Suprapubic skin (tissue), 4 donors: Measurements from ENCODE around the gene TMTC2.

Source experiments
- CTCF ChIP-seq, 2 donors: fragments of 200-600 bp in 1 of 2; fragments of 450-650 bp in 1 of 2; sonication (generic) in 1 of 2; IDR thresholded peaks; one replicate each; pipeline ENCODE4 v1.5.1; 2016 to 2019; ENCODE audit warnings: antibody characterized with exemption in 2 of 2, mild to moderate bottlenecking in 1 of 2, moderate library complexity in 1 of 2
- EP300 ChIP-seq: sonication (generic); formaldehyde crosslinking; IDR thresholded peaks from one replicate; pipeline ENCODE4 v1.6.1; 2017; ENCODE audit warnings: antibody characterized with exemption
- POLR2A ChIP-seq, 2 donors: fragments of 450-650 bp; IDR thresholded peaks; one replicate each; pipeline ENCODE4 v1.6.1; 2017; ENCODE audit warnings: antibody characterized with exemption in 2 of 2, mild to moderate bottlenecking in 2 of 2, moderate library complexity in 2 of 2
- POLR2AphosphoS5 ChIP-seq, 3 donors: sonication (generic); formaldehyde crosslinking; IDR thresholded peaks; one replicate each; pipeline ENCODE4 v1.6.1; 2017; ENCODE audit warnings: antibody characterized with exemption in 3 of 3

GRCh38 chr12:82826505-82826904, 139.8 kb downstream of the TMTC2 start:
- TF ChIP-seq CTCF (IDR thresholded peaks at IDR 0.05): no peak
- no peak for TF ChIP-seq EP300
- no peak for TF ChIP-seq POLR2AphosphoS5 (IDR thresholded peaks at IDR 0.05)
- TF ChIP-seq POLR2A (IDR thresholded peaks at IDR 0.05): no peak
